CD14-positive monocyte (primary cell): ENCODE results near the gene RBL1. TPM values are rescaled to one million over a fixed set of nuclear protein-coding genes. Genes with fewer than 3 reads are reported as not detected.

Experiments
- DNase-seq, 3 donors: peaks; one replicate each; pipeline ENCODE4 v3.0.0-alpha.2; 2011 to 2022
- H2AFZ ChIP-seq: 2 replicates; pipeline ENCODE4 v1.6.0; 2012; ENCODE audit warnings: mild to moderate bottlenecking, low read depth, low read length, inconsistent platforms; ENCODE audit not compliant: insufficient read depth, poor library complexity, severe bottlenecking
- H3K27ac ChIP-seq, 2 donors: 1 replicate in 1 of 2; 2 replicates in 1 of 2; pipeline ENCODE4 v1.5.1; 2012 to 2013; ENCODE audit warnings: low read length in 2 of 2, control low read depth in 1 of 2, inconsistent platforms in 1 of 2, low read depth in 1 of 2, mild to moderate bottlenecking in 1 of 2
- H3K27me3 ChIP-seq, 2 donors: one replicate each; pipeline versions ENCODE4 v1.6.0 to v1.6.1; 2011 to 2013; ENCODE audit warnings: low read length in 2 of 2; ENCODE audit not compliant: control insufficient read depth in 2 of 2, insufficient read depth in 2 of 2
- H3K36me3 ChIP-seq, 2 donors: replicated peaks in 1 of 2; 1 replicate in 1 of 2; 2 replicates in 1 of 2; pipeline versions ENCODE4 v1.5.1 to v1.6.1; 2012 to 2013; ENCODE audit warnings: low read length in 2 of 2, control low read depth in 1 of 2, inconsistent platforms in 1 of 2, mild to moderate bottlenecking in 1 of 2; ENCODE audit not compliant: insufficient read depth in 2 of 2, control insufficient read depth in 1 of 2
- H3K4me1 ChIP-seq, 2 donors: 1 replicate in 1 of 2; 2 replicates in 1 of 2; pipeline versions ENCODE4 v1.5.1 to v1.6.1; 2012 to 2013; ENCODE audit warnings: low read length in 2 of 2, control low read depth in 1 of 2, inconsistent platforms in 1 of 2, mild to moderate bottlenecking in 1 of 2, moderate library complexity in 1 of 2; ENCODE audit not compliant: insufficient read depth in 2 of 2, control insufficient read depth in 1 of 2
- H3K4me2 ChIP-seq: replicated peaks from 2 replicates; pipeline ENCODE3; 2012; ENCODE audit warnings: low read length, moderate library complexity, mild to moderate bottlenecking; ENCODE audit not compliant: poor library complexity, severe bottlenecking; ENCODE audit errors: extremely low read depth
- H3K4me3 ChIP-seq, 3 experiments: fragments of 200-600 bp in 1 of 3; sonication (generic) in 1 of 3; replicated peaks in 1 of 3; 1 replicate in 2 of 3; 2 replicates in 1 of 3; pipeline ENCODE4 v1.5.1; 2011 to 2013; ENCODE audit warnings: low read length in 3 of 3, mild to moderate bottlenecking in 3 of 3, control low read depth in 2 of 3, low read depth in 2 of 3, inconsistent platforms in 1 of 3, moderate library complexity in 1 of 3
- H3K79me2 ChIP-seq: 2 replicates; pipeline ENCODE4 v1.6.0; 2012; ENCODE audit warnings: mild to moderate bottlenecking, control low read depth, inconsistent platforms, low read length, moderate library complexity; ENCODE audit not compliant: insufficient read depth
- H3K9ac ChIP-seq: 2 replicates; pipeline ENCODE4 v1.6.0; 2017; ENCODE audit warnings: low read length, mild to moderate bottlenecking; ENCODE audit not compliant: insufficient read depth, poor library complexity, severe bottlenecking
- H3K9me3 ChIP-seq, 2 donors: replicated peaks in 1 of 2; 1 replicate in 1 of 2; 2 replicates in 1 of 2; pipeline versions ENCODE4 v1.5.1 to v1.6.1; 2012 to 2013; ENCODE audit warnings: low read length in 2 of 2, control low read depth in 1 of 2; ENCODE audit not compliant: control insufficient read depth in 1 of 2, insufficient read depth in 1 of 2
- H4K20me1 ChIP-seq: 2 replicates; pipeline ENCODE4 v1.6.0; 2012; ENCODE audit warnings: mild to moderate bottlenecking, low read length, control low read depth, moderate library complexity; ENCODE audit not compliant: insufficient read depth
- H3K27ac Mint-ChIP-seq, 7 donors: one replicate each; pipeline ENCODE4 v1.8.0; 2020; ENCODE audit warnings: mild to moderate bottlenecking in 7 of 7, mixed read lengths in 7 of 7, moderate library complexity in 6 of 7, inconsistent platforms in 2 of 7
- H3K27me3 Mint-ChIP-seq, 3 donors: one replicate each; pipeline ENCODE4 v1.8.0; 2021 to 2022; ENCODE audit warnings: low read depth in 3 of 3, mild to moderate bottlenecking in 3 of 3, mixed read lengths in 3 of 3, moderate library complexity in 3 of 3, inconsistent platforms in 1 of 3
- H3K36me3 Mint-ChIP-seq, 2 donors: one replicate each; pipeline ENCODE4 v1.8.0; 2020; ENCODE audit warnings: mixed read lengths in 2 of 2, inconsistent platforms in 1 of 2, mild to moderate bottlenecking in 1 of 2
- H3K4me1 Mint-ChIP-seq: one replicate; pipeline ENCODE4 v1.8.0; 2020; ENCODE audit warnings: mild to moderate bottlenecking, mixed read lengths
- H3K4me3 Mint-ChIP-seq, 2 donors: one replicate each; pipeline ENCODE4 v1.8.0; 2020; ENCODE audit warnings: mild to moderate bottlenecking in 2 of 2, mixed read lengths in 2 of 2, moderate library complexity in 1 of 2
- H3K9me3 Mint-ChIP-seq, 7 donors: one replicate each; pipeline ENCODE4 v1.8.0; 2020 to 2022; ENCODE audit warnings: mixed read lengths in 7 of 7, mild to moderate bottlenecking in 6 of 7, moderate library complexity in 6 of 7, inconsistent platforms in 2 of 7
- CTCF ChIP-seq: fragments of 200-600 bp; IDR thresholded peaks from one replicate; pipeline ENCODE4 v1.8.0; 2022; ENCODE audit warnings: antibody characterized with exemption, mild to moderate bottlenecking
- WGBS: methylation state at CpG from one replicate; pipeline ENCODE4 v1.1.5; 2013; ENCODE audit warnings: missing lambda C conversion rate; ENCODE audit not compliant: insufficient coverage; 5-methylcytosine and 5-hydroxymethylcytosine counted together
- intact Hi-C, 2 donors: fragments of 100-400 bp; cut with micrococcal nuclease; formaldehyde crosslinking; loops; one replicate each; pipeline versions ENCODE4 v1.15.0 to v1.15.1; 2023
- polyA plus RNA-seq, 3 donors: library from polyadenylated mRNA; depleted of rRNA in 1 of 3; unstranded in 2 of 3; stranded (reverse) in 1 of 3; fragments of 300-500 nt in 2 of 3; fragments of >200 nt in 1 of 3; fragmentation: Illumina TruSeq in 2 of 3; gene quantifications; 1 replicate in 2 of 3; 2 replicates in 1 of 3; pipeline ENCODE4 v1.2.3, GENCODE V29; 2012 to 2021

RBL1 gene
- polyA plus RNA-seq, 3 donors: 1.5 to 3.7 (median 2.4) TPM

- no peaks in the 10 kb centered on the region for H3K9me3 ChIP-seq
- peaks cover 42% of the 10 kb centered on the region for H4K20me1 ChIP-seq
- Mint-ChIP-seq H3K4me3 (peak overlapping the region; percentile 97 to 98), H3K27ac (peak overlapping the region; percentile 94 to 99 (median 97)), H3K9me3 (peaks cover 0 to 4% (median 0%) of the 10 kb centered on the region in 7 donors), H3K27me3 (no peaks in the 10 kb centered on the region), H3K36me3 (peaks cover 9 to 29% of the 10 kb centered on the region in 2 donors), H3K4me1 (peaks cover 52% of the 10 kb centered on the region)
- no peak for TF ChIP-seq CTCF
- H2AFZ ChIP-seq: peak overlapping the region; percentile 69
- H3K9ac ChIP-seq: peak overlapping the region; percentile 93
- WGBS: 9% methylated on average over 7 of the region's 11 CpGs
- H3K36me3 ChIP-seq: peaks cover 7 to 10% of the 10 kb centered on the region in 2 donors
- H3K27me3 ChIP-seq: no peaks in the 10 kb centered on the region
- H3K4me2 ChIP-seq: peak overlapping the region; percentile 89
- peak overlapping the region; percentile 59 to 100 (median 99) for H3K4me3 ChIP-seq
- peaks cover 65% of the 10 kb centered on the region for H3K79me2 ChIP-seq
- H3K4me1 ChIP-seq: peaks cover 62 to 70% of the 10 kb centered on the region in 2 donors
- intact Hi-C loops: loop anchor here in 1 of 2 donors (2.0 kb wide), 1 partner anchor 57 kb away; no protein-coding TSS in a partner anchor
- peak overlapping the region; percentile 91 to 94 for H3K27ac ChIP-seq
- DNase-seq: no peak
These were observed 143.6 kb downstream of the RBL1 start for GRCh38 chr20:36951979-36952738.

GRCh38 chr20:36951198-36951978 lies 144.4 kb downstream of the RBL1 start, which contains the start of gene SAMHD1:
Gene SAMHD1 (minus strand): TSS chr20:36951708. CDS start chr20:36951643, 65 bp downstream.
- Histone ChIP-seq H3K4me1 (peaks cover 62 to 70% of the 10 kb centered on the region in 2 donors), H3K9ac (peak within 1 kb of the TSS; percentile 93)
- peaks cover 54% of the 10 kb centered on the region for H3K4me1 Mint-ChIP-seq

More at GRCh38 chr20:36951198-36951978, 144.4 kb downstream of the RBL1 start, which contains the start of gene SAMHD1:
- Histone ChIP-seq H3K4me3 (peak within 1 kb of the TSS; percentile 72 to 100 (median 99)), H3K4me2 (peak within 1 kb of the TSS; percentile 89), H3K79me2 (peaks cover 72% of the 10 kb centered on the region), H4K20me1 (peaks cover 50% of the 10 kb centered on the region), H3K27me3 (no peaks in the 10 kb centered on the region), H2AFZ (peak within 1 kb of the TSS; percentile 69), H3K27ac (peak within 1 kb of the TSS; percentile 91 to 94), H3K9me3 (no peaks in the 10 kb centered on the region), H3K36me3 (peaks cover 14 to 18% of the 10 kb centered on the region in 2 donors)
- no peaks in the 10 kb centered on the region for H3K27me3 Mint-ChIP-seq
- peaks cover 17 to 37% of the 10 kb centered on the region in 2 donors for H3K36me3 Mint-ChIP-seq
- H3K4me3 Mint-ChIP-seq: peak within 1 kb of the TSS; percentile 97 to 98
- intact Hi-C loops: loop anchor here in 1 of 2 donors (2.0 kb wide), 1 partner anchor 57 kb away; no protein-coding TSS in a partner anchor
- DNase-seq: peak; percentile 97 to 100 (median 99)
- peaks cover 0 to 4% (median 0%) of the 10 kb centered on the region in 7 donors for H3K9me3 Mint-ChIP-seq
- no peak for TF ChIP-seq CTCF
- peak within 1 kb of the TSS; percentile 96 to 99 (median 98) for H3K27ac Mint-ChIP-seq
- under 1% methylated on average over 59 of the region's 66 CpGs for WGBS
